ENCODE measurements around the gene ST3GAL6. TPM values are rescaled to one million over a fixed set of nuclear protein-coding genes. Genes with fewer than 3 reads are reported as not detected.

ST3GAL6 gene
- total RNA-seq, 1 donor from 2014 or later, result not detected

DNA sequence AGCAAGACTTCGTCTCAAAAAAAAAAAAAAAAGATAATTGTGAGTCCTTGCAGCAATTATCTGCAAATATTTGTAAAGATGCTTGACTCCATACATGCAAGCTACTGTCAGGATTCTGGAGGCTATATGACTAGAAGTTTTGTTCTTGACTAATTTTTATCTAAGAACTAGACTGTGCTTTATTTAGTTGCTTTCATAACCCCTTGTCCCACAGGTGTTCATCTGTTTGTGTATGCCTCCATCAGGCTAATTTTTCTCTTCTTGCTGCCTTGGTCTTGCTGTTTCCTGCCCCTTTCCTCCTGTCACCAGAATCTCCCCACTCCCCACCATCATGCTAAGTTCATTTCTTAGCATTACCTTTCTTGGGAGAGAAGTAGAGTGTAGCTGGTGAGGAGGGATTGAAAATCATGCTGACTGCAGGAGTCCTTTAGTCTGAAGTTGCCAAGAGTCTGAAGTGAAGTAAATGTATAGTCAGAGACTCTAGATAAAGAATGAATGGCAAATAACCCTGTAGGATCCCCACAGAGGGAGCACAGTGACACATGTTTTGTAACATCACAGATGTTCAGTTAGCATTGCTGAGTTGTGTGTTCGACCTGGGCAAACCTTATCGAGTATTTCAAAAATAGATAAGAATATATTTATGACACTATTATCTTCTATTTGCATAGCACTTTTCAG lies 12.5 kb downstream of the ST3GAL6 start:
- intact Hi-C loops (cut with micrococcal nuclease), result no loop called here

DNA sequence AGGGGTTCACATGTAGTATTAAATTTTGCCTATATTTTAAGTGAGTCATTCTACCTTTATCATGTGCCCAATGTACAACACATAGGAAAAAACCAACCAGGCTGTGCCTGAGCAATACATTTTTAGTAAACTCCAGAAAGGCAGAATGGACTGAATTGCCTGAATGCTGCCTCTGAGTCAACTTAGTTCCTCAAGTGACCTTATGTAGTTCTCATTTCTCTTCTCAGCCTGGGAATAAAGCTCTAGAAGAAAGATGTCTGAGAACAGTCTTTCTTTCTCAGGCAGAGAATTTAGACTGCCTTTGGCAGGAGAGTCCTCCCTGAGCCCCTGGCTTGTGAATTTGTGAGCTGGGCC lies 13.0 kb downstream of the ST3GAL6 start:
- intact Hi-C loops (cut with micrococcal nuclease), result no loop called here

DNA sequence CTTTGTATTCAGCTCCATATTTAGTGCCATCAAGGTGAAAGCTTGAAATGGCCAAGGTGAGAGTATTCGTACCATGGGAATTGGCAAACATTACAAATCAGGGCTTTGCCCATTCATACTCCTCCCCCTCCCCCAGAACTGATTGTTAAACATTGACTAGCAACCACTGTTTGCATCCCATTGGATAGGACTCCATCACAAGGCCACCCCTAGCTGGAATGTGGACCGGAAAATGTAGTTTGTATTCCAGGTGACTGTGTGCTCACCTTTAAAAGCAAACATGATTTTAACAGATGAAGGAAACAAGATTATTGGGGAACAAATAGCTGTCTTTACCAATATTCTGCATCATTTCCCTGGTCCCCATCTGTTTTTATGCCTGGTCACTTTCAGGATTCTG lies 14.1 kb downstream of the ST3GAL6 start:
- intact Hi-C loops (cut with micrococcal nuclease), result no loop called here

DNA sequence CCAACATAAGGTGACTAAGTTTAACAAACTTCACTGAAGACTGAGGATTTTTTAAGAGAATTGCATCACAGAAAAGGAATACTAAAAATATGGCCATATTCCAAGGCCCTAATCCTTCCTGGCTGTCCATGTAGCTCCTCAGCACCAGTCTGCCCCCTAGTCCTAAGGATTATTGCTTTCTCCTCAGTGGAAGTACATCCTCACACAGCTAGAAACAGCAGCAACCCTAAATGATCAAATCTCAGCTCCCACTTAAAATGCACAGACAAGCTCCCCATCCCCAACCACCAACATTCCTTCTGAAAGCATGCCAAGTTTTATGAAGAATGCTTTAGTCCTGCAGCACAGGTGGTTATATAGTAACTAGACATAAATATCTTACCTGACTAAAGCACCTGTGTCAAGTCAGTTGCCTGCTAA lies 14.7 kb downstream of the ST3GAL6 start:
- intact Hi-C loops (cut with micrococcal nuclease), result no loop called here

DNA sequence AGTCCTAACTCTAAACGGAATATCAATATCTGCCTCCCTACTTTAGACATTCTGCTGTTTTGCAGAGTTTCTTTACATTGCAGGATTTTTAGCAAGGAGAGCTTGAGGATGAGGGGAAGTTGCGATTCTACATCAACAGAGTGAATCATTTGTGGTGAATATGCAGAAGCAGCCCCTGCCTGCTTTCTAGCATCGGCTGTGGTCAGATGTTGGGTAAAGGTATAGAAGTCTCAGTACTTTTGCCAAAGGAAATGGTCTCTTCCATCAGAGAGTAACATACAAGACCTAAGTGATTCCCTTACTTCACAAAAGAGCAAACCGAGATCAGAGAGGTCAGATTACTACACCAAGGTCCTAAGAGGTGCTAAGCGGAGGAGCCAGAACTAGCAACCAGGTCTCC lies 15.2 kb downstream of the ST3GAL6 start:
- intact Hi-C loops (cut with micrococcal nuclease), result no loop called here

DNA sequence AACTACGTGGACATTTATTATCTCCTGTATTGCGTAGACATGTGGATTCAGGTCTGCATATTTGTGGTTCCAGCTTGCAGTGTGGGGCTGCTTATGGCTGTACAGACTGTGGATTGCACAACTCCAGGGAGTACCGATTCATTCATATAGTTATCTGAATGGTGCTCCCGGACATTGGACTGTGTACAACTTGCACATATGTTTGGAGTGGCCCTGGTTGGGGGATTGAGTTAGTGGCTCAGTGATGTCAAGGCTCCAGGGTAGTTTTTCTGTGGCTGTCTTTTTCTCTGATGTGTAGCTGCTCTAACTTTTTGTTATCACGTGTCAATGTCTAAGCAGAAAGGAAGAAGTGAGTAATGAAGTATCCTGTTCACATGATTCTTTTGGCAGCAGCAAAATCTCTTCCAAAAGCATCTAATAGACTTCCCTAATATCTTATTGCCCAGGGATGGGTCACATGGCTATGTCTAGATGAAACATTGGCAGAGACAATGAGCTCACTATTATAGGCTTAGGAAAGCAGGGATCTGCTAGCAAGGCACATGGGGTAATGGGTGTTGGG lies 15.8 kb downstream of the ST3GAL6 start:
- intact Hi-C loops (cut with micrococcal nuclease), result no loop called here

DNA sequence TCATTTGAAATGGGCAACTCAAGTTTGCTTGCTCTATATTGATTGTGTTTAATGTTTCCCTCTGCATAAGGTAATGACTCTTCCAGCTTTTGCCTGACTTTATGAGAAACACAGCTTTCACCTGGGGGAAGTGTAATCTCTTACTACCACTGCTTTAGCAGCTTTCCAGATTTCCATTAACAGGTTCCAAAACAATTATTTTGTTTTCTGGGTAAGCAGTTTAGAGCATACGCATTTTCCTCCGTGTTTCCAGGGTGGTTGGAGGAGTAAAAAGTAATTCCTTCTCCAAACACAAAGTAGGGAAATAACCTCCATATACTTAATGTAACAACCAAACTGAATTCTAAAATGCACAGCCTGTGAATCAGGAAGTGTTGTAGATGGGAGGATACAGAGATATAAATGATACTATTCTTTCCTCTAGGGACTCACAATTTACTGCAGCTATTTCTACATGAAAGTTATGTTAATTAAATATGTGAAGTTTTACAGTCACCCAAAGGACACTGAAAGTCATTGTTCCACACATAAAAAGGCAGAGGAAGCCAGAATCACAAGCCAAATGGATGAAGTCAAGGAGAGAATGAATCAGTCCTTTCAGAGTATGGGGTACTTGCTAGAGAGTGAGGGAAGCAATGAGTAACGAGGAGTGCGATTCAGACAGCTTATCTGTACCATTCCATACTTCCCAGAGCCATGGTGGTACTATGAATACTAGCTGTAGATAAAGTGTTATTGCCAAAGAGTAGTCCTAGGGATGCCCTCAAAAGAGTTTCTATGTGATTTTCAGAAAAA lies 16.6 kb downstream of the ST3GAL6 start:
- intact Hi-C loops (cut with micrococcal nuclease), result no loop called here

DNA sequence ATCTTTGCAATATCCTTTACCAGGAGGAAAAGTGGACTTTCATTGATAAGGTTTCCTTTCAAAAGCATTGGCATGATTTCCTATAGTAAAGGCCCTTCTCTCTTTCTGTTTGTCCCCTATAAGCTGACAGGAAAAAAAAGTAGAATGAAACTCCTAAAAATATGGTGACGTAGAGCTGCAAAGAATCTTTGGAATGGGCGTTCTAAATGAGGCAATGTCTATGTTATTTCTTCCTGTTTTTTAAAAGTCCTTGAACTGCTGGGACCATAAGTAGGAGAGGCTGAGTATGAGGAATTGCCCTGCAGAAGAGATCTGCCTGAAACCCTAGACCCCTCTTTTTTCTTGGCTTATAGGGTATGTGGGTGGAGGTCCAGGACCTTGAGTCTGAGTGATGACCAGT lies 17.2 kb downstream of the ST3GAL6 start:
- intact Hi-C loops (cut with micrococcal nuclease), result no loop called here

DNA sequence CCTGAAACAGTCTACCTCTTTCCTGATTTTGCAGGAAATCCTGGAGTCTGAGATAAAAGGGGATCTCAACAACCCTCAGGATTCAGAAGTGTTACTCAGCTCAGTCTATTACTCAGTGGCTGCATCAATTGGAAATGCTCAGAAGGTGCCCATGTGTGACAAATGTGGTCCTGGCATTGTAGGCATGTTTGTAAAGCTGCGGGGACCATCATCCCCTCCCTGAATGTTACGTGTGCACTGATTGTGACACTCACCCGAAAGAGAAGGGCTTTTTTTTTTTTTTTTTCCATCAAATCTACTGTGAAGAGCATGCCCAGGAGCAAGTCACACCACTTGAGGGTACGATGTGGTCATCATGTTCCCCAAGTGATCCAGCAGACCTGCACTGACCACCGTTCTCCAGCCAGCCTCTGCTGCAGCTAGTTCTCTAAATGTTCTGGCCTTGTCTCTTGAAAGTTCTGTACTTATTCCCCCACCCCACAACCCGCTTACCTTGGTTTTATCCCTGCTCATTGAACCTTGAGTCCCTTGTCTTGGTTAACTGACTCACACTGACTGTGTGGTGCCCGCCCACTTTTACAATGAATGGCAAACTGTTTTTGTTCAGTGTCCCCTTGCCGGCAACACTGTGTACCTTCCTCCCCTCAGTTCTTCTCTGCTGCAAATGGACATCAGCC lies 19.8 kb downstream of the ST3GAL6 start:
- intact Hi-C loops (cut with micrococcal nuclease), result no loop called here

DNA sequence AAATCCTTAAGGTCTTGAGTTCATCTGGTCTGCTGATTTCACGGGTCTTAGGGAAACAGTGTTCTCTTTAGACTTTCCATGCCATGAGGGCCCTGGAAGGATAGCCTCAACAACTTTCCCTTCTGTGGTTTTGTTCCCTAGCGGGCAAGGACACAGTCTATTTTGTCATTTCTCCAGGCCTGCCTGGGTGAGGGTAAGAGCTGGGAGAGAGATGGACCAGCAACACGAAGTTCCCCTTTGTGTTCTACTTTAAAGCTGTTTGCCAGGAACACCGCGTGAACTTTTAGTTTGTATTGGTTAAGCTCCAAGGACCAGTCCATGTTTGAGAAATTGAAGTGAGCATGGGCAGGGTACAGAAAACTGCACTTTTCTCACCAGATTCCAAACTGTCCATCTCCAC lies 20.9 kb downstream of the ST3GAL6 start:
- intact Hi-C loops (cut with micrococcal nuclease), result no loop called here

DNA sequence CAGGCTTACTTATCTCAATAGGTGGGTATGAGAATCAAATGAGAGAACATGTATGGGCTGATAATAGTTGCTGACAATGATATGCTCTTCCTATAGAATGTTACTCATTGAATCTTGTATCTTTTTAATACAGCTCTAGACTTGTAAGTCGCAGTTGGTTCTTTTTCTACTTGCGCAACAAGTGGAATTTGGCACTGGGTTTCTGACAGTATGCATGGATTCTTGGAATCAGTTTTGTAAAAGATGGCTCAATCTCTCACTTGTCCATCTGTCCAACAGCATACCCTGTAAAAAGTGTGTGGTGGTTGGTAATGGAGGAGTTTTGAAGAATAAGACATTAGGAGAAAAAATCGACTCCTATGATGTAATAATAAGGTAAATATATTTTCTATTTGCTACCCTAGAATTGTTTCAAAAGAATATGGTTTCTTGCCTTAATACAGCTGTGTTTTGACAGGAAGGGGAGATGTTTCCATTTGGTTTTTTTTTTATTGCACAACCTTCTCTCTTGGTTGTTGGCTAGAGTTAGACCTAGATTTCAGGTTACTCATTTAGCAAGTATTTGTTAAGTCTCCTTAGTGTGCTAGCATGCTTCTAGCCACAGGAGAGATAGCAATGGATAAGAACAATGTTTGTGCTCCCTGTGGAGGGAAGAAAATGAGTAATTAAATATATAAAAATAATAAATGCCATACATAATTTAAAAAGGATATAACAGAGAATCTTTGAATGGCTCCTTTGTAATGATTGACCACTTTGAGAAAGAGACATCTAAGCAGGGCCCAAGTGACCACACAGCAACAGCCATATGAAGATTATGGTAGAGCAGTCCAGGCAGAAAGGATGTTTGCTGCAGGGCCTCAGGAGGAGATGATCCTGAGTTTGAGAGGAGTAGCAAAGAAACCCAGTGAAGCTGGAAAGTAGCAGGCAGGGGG lies 21.8 kb downstream of the ST3GAL6 start:
- intact Hi-C loops (cut with micrococcal nuclease), result no loop called here

DNA sequence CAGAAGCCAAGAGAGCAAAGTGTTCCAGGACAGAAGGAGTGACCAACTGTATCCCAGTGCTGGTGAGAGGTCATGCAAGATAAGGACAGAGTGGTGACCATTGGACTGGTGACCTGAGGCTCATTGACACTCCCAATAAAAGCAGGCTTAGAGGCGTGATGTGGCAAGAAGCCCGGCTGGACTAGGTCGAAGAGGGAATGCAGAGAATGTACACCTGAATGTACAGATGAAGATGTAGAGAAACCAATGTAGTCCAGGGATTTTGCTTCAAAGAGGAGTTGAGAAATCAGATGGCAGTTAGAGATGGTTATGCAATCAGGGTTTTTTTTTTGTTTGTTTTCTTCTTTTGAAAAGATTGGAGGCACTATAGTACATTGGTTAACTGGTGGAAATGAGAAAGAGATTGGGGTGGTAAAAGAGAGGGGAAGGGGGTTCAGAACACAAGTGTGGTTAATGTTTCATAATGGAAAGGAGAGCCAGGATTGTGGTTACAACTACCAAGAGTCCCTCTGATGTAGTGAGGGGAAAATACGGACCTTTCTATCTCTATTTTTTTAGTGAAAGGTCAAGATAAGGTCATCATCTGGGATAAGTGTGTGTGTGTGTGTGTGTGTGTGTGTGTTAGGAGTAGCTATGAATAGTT lies 23.3 kb downstream of the ST3GAL6 start:
- intact Hi-C loops (cut with micrococcal nuclease), result no loop called here

DNA sequence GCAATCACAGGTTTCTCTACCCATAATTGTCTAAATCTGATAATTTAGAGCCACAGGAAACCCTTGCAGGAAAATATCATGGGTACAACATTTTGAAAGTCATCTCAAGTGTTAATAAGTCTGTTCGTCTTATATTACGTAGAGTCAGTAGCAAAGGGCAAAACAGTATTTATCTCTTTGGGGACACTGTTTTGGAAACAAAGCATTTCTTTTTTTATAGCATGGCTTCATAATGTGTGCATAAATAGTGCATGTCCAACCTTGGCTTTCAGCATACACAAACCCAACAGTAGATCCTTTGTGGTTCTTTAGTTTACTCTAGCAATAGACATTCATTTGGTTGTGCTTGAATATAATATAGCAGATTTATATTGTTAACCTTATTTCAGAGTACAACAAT lies 24.0 kb downstream of the ST3GAL6 start:
- intact Hi-C loops (cut with micrococcal nuclease), result no loop called here

DNA sequence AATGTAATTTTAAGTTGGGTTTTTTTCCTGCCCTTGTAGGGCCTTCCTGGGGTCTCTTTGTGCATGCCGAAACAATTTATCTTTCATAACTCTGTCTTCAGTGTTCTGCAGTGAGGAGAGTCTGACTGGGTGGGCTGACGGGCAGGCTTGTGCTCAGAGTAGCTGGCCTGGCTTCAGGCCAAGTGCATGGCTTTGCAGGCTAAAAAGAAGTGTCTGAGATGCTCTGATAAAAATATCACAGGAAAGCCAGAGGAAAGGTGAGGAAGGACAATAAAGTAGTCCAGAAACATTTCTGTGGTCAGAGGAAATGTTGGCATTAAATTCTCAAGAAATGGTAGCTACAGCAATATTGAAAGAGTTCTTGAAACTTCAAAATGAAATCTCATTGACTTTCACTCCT lies 25.5 kb downstream of the ST3GAL6 start:
- intact Hi-C loops (cut with micrococcal nuclease), result no loop called here

DNA sequence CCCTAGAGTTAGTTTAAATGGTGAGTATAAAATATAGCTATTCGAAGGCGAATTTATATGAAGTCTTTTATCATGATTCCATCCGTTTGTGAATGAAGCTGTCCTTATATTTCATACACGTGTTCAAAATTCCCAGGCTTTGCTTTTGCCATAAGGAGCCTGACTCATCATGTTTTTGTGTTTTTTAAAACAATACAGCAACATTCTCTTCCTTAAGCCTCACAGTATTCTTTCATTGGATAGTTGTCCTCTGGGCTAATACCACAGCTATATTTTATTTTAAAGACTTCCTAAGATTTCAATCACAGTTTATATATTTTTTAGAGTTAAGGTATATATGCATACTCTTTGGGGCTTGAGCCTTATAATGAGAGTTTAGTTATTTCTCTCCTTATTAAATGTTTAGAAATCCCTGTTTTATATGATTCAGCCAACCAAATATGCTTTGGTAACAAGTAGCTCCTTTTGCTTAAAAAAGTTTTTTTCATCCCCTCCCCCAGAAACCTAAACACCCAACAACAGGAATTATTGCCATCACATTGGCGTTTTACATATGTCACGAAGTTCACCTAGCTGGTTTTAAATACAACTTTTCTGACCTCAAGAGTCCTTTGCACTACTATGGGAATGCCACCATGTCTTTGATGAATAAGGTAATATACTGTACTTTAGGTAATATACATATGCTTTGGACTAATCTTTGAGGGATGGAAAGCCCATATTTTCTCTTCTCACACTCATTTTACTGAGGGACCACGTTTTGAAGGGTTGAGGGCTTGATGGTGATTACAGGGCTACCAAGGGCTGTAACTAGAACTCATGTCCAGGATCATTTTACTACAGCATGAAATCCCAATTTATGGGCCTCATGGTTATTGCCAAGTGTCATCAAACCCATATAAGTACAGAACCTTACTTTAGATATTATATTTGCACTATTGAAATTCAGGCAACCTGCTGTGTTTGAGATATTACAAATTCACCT lies 28.5 kb downstream of the ST3GAL6 start:
- intact Hi-C loops (cut with micrococcal nuclease), result no loop called here

DNA sequence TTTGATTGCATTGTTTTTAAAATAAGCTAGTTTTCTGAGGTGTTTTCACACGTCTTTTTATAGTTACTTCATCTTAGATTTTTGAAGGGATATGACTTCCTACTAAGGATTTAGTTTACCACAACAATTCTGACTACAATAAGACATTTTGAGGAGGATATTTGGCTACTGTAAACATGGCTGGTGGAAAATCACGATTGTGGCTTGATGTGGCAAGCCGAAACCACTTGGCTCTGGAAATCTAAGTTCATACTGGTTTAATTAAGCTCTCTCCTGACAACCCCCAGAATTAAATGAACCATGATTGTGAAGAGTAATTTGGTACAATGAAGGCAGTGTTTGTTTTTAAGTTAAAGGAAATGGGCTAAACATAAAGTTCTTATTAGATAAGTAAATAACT lies 30.8 kb downstream of the ST3GAL6 start:
- intact Hi-C loops (cut with micrococcal nuclease), result no loop called here

DNA sequence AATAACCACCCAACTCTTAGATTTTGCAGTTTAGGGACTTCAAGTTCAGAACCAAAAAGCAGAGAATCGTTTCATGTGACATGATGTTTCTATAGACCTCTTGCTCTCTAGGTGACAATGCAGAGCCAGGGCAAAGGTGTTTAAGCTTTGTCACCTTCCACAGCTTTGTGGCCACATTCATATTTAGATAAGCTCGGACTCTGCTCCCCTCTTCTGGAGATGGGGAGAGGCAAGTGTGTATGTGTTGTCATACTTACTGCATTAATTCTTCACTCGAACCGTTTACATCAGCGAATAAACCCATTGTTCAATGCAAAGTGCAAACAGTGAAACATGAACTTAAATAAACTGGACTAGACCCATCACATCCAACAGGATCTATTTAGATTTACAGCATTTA lies 33.2 kb downstream of the ST3GAL6 start:
- intact Hi-C loops (cut with micrococcal nuclease), result no loop called here

DNA sequence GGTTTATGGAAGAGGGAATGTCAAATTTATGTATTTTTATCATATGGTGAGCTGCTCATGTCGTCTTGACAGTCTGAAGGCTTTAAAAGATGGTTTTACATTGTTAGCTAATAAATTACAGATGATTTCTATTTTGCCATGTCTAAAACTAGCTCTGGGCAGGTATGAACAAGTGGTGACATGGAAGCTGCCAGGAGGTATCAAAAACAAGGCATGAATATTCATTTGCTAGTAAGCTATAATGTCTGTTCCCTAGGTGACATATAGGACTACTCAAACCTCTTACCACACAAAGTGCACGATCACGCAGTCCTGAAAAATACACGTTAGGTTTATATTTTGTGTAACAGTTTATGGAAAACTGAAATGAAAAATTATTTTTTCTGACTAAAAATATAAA lies 34.8 kb downstream of the ST3GAL6 start:
- intact Hi-C loops (cut with micrococcal nuclease), result no loop called here

DNA sequence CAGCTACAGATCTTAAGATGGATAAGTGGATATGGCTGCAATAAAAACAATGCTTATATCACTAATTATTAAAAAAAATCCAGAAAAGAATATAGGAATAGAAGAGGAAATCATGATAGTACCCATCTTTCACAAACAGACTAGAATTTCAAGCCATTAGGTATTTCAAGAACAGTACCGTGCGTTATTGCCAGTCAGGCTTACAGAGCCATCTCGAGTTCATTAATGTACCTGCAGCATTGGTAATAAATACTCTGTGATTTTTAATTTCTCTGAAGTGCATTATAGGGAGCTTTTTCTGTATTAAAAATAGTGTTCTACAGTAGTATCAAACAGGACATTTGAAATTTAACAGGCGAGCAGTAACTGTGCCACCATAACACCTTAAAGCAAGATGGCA lies 35.7 kb downstream of the ST3GAL6 start:
- intact Hi-C loops (cut with micrococcal nuclease), result no loop called here
